A549 (cell line): ENCODE data around the gene CLEC16A.

Source experiments
- KDM5A ChIP-seq: fragments of 200-600 bp; sonication (generic); IDR thresholded peaks from 2 replicates; pipeline ENCODE4 v1.6.1; 2016; ENCODE audit warnings: antibody characterized with exemption, mild to moderate bottlenecking
- PBX3 ChIP-seq: IDR thresholded peaks from 2 replicates; pipeline ENCODE4 v1.6.1; 2012
- TF ChIP-seq, protein P1 (sequence below): fragments of 200-600 bp; sonication (generic); IDR thresholded peaks from 2 replicates; pipeline ENCODE4 v1.6.1; 2016; ENCODE audit warnings: antibody characterized with exemption, mild to moderate bottlenecking, moderate library complexity

DNA sequence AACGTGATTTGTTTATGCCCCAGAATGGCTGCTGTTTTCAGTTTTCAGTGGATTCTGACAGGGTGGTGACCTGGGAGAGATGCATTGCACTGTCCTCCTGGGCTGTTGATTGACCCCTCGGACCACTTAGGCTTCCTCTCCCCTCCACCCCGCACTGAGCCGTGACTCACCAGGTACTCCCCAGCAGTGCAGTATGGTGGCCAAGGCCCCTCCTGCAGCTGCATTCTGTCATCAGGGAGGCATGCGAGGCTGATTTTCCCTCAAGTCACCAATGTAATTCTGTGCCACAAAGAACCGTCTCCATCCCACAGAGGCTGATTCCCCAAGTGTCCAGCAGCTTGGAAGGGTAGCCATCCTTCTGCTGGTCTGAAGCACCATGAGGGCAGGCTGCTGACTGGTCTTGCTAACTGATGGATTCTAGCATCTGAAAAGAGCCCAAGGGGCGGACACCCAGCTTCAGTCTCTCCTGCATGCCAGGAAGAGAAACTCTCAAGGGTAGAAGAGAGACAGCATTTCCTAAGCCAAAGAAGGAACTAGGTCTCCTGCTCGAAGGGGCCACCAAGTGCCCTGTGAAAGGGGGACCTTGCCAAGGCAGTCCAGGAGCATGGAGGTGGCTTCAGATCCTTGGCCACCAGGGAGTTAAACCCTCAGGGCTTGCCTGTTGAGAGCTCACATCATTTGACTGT, 163.6 kb downstream of the CLEC16A start:
- no peak for TF ChIP-seq PBX3
- no peak for TF ChIP-seq KDM5A
- TF ChIP-seq, protein P1, sequence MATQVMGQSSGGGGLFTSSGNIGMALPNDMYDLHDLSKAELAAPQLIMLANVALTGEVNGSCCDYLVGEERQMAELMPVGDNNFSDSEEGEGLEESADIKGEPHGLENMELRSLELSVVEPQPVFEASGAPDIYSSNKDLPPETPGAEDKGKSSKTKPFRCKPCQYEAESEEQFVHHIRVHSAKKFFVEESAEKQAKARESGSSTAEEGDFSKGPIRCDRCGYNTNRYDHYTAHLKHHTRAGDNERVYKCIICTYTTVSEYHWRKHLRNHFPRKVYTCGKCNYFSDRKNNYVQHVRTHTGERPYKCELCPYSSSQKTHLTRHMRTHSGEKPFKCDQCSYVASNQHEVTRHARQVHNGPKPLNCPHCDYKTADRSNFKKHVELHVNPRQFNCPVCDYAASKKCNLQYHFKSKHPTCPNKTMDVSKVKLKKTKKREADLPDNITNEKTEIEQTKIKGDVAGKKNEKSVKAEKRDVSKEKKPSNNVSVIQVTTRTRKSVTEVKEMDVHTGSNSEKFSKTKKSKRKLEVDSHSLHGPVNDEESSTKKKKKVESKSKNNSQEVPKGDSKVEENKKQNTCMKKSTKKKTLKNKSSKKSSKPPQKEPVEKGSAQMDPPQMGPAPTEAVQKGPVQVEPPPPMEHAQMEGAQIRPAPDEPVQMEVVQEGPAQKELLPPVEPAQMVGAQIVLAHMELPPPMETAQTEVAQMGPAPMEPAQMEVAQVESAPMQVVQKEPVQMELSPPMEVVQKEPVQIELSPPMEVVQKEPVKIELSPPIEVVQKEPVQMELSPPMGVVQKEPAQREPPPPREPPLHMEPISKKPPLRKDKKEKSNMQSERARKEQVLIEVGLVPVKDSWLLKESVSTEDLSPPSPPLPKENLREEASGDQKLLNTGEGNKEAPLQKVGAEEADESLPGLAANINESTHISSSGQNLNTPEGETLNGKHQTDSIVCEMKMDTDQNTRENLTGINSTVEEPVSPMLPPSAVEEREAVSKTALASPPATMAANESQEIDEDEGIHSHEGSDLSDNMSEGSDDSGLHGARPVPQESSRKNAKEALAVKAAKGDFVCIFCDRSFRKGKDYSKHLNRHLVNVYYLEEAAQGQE = no peak
